Activated CD4-positive, alpha-beta T cell treated with anti-CD3 and anti-CD28 coated beads, Interleukin-2, amount 50 U/mL, for 16 hours (primary cell): ENCODE results near the gene ABCC11.
"Not testable (repeated sequence)": the region's sequence is repeated elsewhere in the genome, so short reads cannot be mapped to it uniquely, and the experiment has no call there.

Experiments used
- DNase-seq: peaks from one replicate; pipeline ENCODE4 v3.0.0-alpha.2; 2020

Gene ABCC11

DNA sequence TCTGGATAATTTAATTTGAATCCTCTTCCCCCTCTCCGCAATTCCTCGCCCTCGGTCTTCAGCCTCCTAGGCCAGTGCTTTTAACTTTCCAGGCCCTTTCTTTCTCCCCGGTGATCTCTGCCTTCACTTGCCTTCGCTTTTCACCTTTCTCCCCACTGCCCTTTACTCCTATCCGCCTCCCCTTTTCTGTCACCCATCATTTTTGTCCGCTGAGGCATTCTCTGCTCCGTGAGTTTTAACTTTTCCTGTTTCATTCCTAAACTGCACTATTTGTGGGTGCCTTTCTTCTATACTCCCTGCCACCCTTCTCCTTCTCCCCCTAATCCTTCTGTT, 2.5 kb downstream of the ABCC11 start:
- DNase-seq, result no peak

- peak; percentile 94 for DNase-seq
Measured at GRCh38 chr16:48244080-48244862, 3.1 kb downstream of the ABCC11 start, which contains the start of gene LONP2. Gene LONP2 (plus strand): TSS chr16:48244300. CDS start chr16:48244389, 89 bp downstream.

DNA sequence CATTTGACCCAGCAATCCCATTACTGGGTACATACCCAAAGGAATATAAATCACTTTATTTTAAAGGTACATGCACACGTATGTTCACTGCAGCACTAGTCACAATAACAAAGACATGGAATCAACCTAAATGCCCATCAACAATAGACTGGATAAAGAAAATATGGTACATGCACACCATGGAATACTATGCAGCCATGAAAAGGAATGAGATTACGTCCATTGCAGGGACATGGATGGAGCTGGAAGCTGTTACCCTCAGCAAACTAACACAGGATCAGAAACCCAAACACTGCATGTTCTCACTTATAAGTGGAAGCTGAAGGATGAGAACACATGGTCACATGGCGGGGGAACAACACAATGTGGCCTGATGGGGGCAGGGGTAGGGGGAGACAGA, 7.2 kb downstream of the ABCC11 start:
- DNase-seq, result not testable (repeated sequence)

GRCh38 chr16:48236286-48236685, 11.1 kb downstream of the ABCC11 start:
- no peak for DNase-seq

DNA sequence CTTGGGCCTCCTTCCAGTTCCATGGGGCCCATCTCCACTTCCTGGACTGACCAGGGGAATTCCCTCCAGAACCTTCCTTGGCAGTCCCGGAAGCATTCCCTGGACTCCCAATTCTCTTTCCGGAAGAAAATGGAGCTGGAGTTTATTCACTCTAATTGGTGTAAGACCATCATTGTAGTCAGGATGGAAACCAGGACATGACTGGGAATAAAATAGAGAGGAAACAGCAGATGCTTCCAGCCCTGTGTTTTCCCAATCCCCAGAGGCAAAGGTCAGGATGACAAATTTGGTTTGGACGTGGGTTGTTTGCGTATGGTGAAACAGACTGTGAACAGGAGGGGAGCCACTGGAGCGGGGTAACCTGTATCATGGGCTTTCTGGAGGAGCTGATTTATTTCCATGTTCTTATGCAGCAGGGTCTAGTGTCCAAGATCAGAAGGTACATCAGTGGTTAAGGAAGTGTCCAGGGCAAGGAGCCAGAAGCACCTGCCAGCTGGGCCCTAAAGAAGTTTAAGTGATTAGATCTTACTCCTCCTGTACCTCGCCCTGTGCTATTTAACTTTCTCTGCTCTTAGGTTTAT, 11.7 kb downstream of the ABCC11 start:
- DNase-seq, result no peak

- DNase-seq, result no peak
Measured at GRCh38 chr16:48235058-48235555, 12.2 kb downstream of the ABCC11 start.

- no peak for DNase-seq
Measured at GRCh38 chr16:48234630-48235029, 12.7 kb downstream of the ABCC11 start.

GRCh38 chr16:48232493-48233040, 14.8 kb downstream of the ABCC11 start:
- peak; percentile 34 for DNase-seq

DNA sequence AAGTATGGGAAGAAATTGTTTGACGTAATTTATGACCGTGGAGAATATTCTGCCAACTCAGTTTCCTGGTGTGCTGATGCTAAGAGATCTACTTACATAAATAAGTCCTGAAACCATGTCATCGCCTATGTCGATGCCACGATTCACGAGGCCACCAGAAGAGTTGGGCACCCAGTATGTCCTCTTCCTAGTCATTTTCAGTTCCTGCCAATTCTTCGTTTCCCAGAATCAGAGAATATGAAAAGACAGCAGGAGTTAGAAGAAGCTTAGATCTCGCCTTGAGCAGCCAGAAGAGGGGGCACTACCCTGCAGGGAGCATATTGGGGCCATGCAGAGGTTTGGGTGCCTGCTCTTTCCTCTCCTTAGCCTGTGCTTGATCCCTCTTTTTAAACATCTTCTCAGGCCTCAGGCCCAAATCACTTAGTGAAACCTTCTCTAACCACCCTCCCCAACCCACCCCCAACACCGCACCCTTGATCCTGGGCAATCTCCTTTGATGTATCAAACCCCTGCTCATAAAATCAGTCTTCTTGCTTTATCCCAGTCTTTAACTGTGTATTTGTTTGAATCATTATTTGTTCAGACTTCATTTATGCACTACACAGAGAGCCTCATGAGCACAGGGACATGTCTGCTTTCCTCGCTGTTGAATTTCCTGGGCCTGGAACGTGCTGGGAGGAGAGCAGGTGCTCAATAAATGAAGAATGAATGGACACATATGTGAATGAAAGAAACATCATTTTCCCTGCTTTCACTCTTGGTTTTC, 15.4 kb downstream of the ABCC11 start:
- DNase-seq, result peak; percentile 57

DNA sequence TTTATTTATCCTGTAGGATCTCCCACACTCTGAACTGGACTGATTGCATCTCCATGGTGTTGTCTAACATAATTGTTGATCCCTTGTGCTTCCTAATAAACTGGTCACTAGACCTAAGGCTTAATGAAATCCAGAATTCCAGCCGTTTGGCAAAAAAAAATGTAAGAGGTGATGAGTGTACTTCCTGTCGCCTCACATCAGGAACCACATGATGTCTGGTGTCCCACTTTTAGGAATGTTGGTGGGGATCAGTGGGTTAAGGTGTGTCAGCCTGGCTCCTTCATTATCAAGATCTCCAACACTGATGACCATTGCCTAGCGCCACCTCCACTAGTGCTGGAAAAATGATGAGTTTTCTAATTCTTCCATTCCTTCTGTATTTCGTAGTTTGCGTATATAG, 21.9 kb downstream of the ABCC11 start:
- no peak for DNase-seq

GRCh38 chr16:48223490-48223889, 23.8 kb downstream of the ABCC11 start:
- DNase-seq, result no peak

DNA sequence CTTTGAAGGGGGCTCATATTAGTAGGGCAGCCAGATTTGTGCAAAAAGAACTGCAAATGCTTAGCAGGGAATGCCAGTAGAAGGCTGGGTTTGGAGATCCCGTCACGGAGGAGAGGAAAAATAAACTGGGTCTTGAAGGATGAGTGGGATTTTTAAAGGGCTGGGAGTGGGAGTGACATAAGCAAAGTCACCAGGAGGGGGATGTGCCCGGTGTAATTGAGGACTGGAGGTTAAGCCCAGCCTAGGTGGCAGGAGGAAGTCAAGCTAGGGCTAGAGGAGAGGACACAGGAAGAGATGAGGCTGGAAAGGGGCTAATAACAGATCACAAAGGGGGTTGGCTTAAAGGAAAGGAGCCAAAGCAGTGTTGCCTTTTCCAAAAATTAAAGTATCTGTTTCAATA, 26.4 kb downstream of the ABCC11 start:
- no peak for DNase-seq

DNA sequence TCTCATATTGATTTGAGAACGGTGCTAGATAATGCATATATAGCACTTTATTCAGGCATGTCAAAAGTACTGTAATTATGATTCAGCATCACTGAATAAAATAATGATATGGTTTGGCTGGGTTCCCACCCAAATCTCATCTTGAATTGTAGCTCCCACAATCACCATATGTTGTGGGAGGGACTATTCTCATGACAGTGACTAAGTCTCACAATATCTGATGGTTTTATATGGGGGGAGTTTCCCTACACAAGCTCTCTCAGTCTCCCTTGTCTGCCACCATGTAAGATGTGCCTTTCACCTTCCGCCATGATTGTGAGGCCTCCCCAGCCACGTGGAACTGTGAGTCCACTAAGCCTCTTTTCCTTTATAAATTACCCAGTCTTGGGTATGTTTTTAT, 28.9 kb downstream of the ABCC11 start:
- DNase-seq, result no peak

- DNase-seq, result no peak
Measured at GRCh38 chr16:48217708-48218107, 29.6 kb downstream of the ABCC11 start.

DNA sequence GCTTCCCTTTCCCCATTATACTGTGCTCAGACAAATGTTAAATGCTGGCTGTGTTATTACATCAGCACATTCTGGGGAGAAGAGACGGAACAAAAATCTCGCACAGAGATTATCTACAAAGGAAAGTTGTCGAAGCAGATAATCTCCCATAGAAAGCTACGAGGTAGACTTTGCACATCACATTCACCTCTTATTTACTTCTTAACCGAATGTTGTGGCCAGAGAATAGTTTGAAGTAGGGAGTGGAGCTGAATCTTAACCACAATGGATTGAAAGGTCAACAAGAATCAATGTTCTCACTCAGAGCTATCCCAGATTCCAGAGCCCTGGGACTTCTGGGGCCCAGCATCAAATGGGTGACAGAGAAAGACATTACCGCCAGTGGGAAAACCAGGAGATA, 31.6 kb downstream of the ABCC11 start:
- DNase-seq, result no peak

DNA sequence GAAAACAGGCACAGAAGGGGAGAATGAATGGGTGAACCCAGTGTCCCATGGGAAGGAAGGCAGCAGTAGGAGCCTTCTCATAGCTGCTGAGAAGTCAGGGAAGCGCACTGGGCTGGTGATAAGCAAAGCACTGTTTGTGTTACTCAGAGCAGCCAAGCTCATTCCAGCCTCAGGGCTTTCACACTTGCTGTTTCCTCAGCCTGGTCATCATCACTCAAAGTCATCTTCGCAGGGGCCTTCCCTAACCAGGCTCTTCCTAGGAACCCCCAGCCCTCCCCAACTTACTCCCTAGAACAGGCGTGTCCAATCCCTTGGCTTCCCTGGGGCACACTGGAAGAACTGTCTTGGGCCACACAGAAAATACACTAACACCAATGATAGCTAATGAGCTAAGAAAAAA, 35.3 kb downstream of the ABCC11 start:
- no peak for DNase-seq

GRCh38 chr16:48210747-48211146, 36.6 kb downstream of the ABCC11 start:
- no peak for DNase-seq

GRCh38 chr16:48206594-48207242, 40.6 kb downstream of the ABCC11 start:
- no peak for DNase-seq

DNA sequence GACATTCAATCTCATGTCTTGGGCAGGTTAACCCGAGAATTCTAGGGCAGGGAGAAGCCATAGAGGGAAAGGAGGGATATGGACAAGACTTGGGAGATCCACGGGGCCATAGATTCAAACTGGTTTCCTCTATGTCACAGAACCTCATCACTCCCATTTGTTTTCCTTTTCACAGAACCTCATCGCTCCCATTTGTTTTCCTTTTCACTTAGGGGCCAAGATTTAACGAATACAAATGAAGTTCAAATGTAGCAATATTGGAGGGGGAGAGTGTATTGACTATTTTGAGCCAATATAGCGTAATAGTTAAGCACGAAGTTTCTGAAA, 42.6 kb downstream of the ABCC11 start:
- no peak for DNase-seq

DNA sequence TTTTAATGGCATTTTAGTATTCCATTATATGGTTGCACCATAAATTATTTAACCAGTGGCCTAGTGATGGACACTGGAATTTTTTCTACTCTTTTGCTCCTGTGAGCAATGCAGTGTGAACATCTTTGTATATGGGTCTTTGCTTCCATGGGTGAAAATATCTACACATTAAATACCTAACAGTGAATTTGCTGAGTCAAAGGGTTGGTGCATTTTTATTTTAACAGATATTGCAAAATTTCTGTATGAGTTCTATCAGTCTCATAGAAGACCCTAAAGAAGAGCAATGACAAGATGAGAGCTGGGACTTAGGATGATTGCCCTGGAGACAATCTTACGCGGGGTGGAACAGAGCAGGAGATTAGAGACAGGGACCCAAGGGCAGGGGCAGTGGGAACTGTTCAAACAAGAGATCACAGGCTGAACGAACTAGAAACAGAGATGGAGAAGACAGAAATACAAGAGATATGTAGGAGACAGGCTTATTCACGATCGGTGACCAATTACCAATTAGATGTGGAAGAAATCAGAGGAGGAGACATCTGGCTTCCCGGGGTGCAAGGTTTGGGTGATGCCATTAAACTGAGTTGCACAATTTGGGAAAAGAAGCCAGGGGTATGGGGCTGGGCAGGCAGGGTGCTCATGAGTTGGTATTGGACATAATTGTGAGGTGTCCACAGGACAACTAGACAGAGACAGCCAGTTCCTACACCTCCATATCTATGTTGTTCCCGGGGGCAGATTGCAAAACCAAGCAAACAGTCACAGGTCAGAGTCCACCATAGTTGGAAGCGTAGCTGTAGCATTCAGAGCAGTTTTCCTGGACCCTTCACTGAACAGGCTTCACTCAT, 43.1 kb downstream of the ABCC11 start:
- no peak for DNase-seq

- DNase-seq, result no peak
Measured at GRCh38 chr16:48201515-48202201, 45.7 kb downstream of the ABCC11 start.

DNA sequence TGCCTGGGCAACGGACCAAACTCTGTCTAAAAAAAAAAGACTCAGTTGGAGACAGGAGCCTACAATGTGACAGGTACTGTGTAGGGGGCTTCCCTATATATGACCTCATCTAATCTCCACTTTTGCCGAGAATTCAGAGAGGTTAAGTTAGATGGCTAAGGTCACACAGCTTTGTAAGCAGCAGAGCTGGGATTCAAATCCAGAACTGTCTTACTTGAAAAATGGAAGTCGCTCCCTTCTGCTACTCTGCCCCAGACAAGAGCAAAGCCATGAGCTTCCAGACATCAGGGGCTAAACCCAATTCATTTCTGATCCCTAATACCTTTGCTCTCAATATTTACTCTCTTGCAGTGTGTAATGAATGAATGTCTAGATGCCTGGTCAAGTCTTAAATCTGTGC, 50.0 kb downstream of the ABCC11 start:
- DNase-seq, result no peak
